HCT116 (cell line): ENCODE measurements around the gene EIPR1. TPM values are rescaled to one million over a fixed set of nuclear protein-coding genes. Genes with fewer than 3 reads are reported as not detected.

Experiments used
- ATAC-seq: fragments of 200-7000 bp; cut with Tn5 transposase; 2 replicates; pipeline ENCODE4 v1.9.1; 2020; ENCODE audit warnings: mild to moderate bottlenecking, moderate library complexity
- BruUV-seq: library from RNA; stranded (reverse); fragments of 400-500 nt; replicated peaks from 2 replicates; lab custom pipeline; 2021; lab: Mats Ljungman, UMichigan
- CTCF ChIA-PET: fragments of 300-600 bp; sonication (Branson Sonifier 250); formaldehyde crosslinking; loops from one replicate; lab custom pipeline; 2021; ENCODE audit warnings: antibody characterized with exemption; lab: Charles Lee
- POLR2A ChIA-PET: fragments of 300-600, 350-600 bp; sonication (Branson Sonifier 250); formaldehyde crosslinking; loops from one replicate; lab custom pipeline; 2021; ENCODE audit warnings: antibody characterized with exemption; lab: Charles Lee
- RAD21 ChIA-PET, 2 experiments: fragments of 300-600 bp; sonication (Branson Sonifier 250); formaldehyde crosslinking; loops; one replicate each; lab custom pipeline; 2023; ENCODE audit warnings: low total read pairs in 2 of 2; ENCODE audit not compliant: uncharacterized antibody in 2 of 2, unreplicated experiment in 2 of 2, low non-redundant PET in 1 of 2; lab: Charles Lee
- DNase-seq: peaks from one replicate; pipeline ENCODE4 v3.0.0-alpha.2; 2010; ENCODE audit warnings: low read depth, low spot score
- H2AFZ ChIP-seq: fragments of 200-600 bp; shearing (Covaris generic), sonication (generic); 2 replicates; pipeline ENCODE4 v1.6.1; 2017; ENCODE audit warnings: low read depth, mixed run types, mixed read lengths, antibody characterized with exemption, low read length; ENCODE audit not compliant: poor library complexity, severe bottlenecking
- H3K27ac ChIP-seq: 2 replicates; pipeline ENCODE4 v1.5.1; 2012; ENCODE audit warnings: low read depth, low read length
- H3K27me3 ChIP-seq: fragments of 200-600 bp; sonication (generic); 2 replicates; pipeline ENCODE4 v1.6.1; 2016; ENCODE audit warnings: mixed run types, low read length, mixed read lengths; ENCODE audit not compliant: insufficient read depth
- H3K36me3 ChIP-seq, 2 experiments: fragments of 200-500 bp in 1 of 2; fragments of 200-600 bp in 1 of 2; sonication (Bioruptor generic) in 1 of 2; sonication (generic) in 1 of 2; 2 replicates each; pipeline versions ENCODE4 v1.5.1 to v1.6.1; 2014 to 2016; ENCODE audit warnings: low read length in 2 of 2, inconsistent platforms in 1 of 2, mixed read lengths in 1 of 2, mixed run types in 1 of 2; ENCODE audit not compliant: insufficient read depth in 2 of 2, control insufficient read depth in 1 of 2
- H3K4me1 ChIP-seq, 2 experiments: fragments of 200-600 bp in 1 of 2; sonication (generic) in 1 of 2; 2 replicates each; pipeline versions ENCODE4 v1.5.1 to v1.6.1; 2012 to 2017; ENCODE audit warnings: low read length in 2 of 2, inconsistent platforms in 1 of 2, mild to moderate bottlenecking in 1 of 2, mixed read lengths in 1 of 2, mixed run types in 1 of 2, moderate library complexity in 1 of 2; ENCODE audit not compliant: insufficient read depth in 2 of 2, control insufficient read depth in 1 of 2
- H3K4me2 ChIP-seq: fragments of 200-600 bp; sonication (generic); 2 replicates; pipeline ENCODE4 v1.6.1; 2017; ENCODE audit warnings: mixed run types, low read length, mixed read lengths
- H3K4me3 ChIP-seq, 2 experiments: fragments of 200-600 bp in 1 of 2; sonication (generic) in 1 of 2; replicated peaks in 1 of 2; 2 replicates each; pipeline ENCODE4 v1.5.1; 2011 to 2016; ENCODE audit warnings: low read length in 2 of 2, control low read depth in 1 of 2, low read depth in 1 of 2, mild to moderate bottlenecking in 1 of 2, mixed read lengths in 1 of 2, mixed run types in 1 of 2
- H3K79me2 ChIP-seq: fragments of 200-600 bp; sonication (generic); 2 replicates; pipeline ENCODE4 v1.6.1; 2017; ENCODE audit warnings: mild to moderate bottlenecking, mixed run types, low read length, moderate library complexity, mixed read lengths; ENCODE audit not compliant: insufficient read depth
- H3K9ac ChIP-seq: fragments of 200-600 bp; sonication (generic); 2 replicates; pipeline ENCODE4 v1.6.1; 2016; ENCODE audit warnings: low read length, mixed read lengths
- H3K9me2 ChIP-seq: fragments of 200-600 bp; sonication (generic), shearing (Covaris generic); 2 replicates; pipeline ENCODE4 v1.6.1; 2017; ENCODE audit warnings: mixed run types, mild to moderate bottlenecking, moderate library complexity; ENCODE audit not compliant: insufficient read depth
- H3K9me3 ChIP-seq, 2 experiments: fragments of 200-500 bp in 1 of 2; fragments of 200-600 bp in 1 of 2; sonication (Bioruptor generic) in 1 of 2; sonication (generic) in 1 of 2; 2 replicates each; pipeline ENCODE4 v1.6.1; 2014 to 2017; ENCODE audit warnings: low read length in 2 of 2, mixed read lengths in 2 of 2, inconsistent platforms in 1 of 2, low read depth in 1 of 2, mild to moderate bottlenecking in 1 of 2, mixed run types in 1 of 2, moderate library complexity in 1 of 2; ENCODE audit not compliant: control insufficient read depth in 1 of 2, insufficient read depth in 1 of 2
- H4K20me1 ChIP-seq: fragments of 200-600 bp; sonication (generic), shearing (Covaris generic); 2 replicates; pipeline ENCODE4 v1.6.1; 2017; ENCODE audit warnings: mixed run types, mild to moderate bottlenecking, moderate library complexity; ENCODE audit not compliant: insufficient read depth
- ATF3 ChIP-seq: IDR thresholded peaks from 2 replicates; pipeline ENCODE4 v1.6.1; 2012
- CEBPB ChIP-seq: IDR thresholded peaks from 2 replicates; pipeline ENCODE4 v1.6.1; 2012; ENCODE audit warnings: low read depth
- CTCF ChIP-seq, 3 experiments: fragments of 200-600 bp in 1 of 3; sonication (generic) in 1 of 3; IDR thresholded peaks in 2 of 3; conservative IDR thresholded peaks in 1 of 3; 2 replicates each; pipeline ENCODE4 v1.5.1; 2012 to 2017; ENCODE audit warnings: low read depth in 2 of 3, low read length in 2 of 3, antibody characterized with exemption in 1 of 3, borderline replicate concordance in 1 of 3, control low read depth in 1 of 3, mild to moderate bottlenecking in 1 of 3, mixed read lengths in 1 of 3, mixed run types in 1 of 3, moderate library complexity in 1 of 3; ENCODE audit not compliant: insufficient read depth in 1 of 3
- EGR1 ChIP-seq: IDR thresholded peaks from 2 replicates; pipeline ENCODE4 v1.6.1; 2012; ENCODE audit warnings: low read depth
- ELF1 ChIP-seq: IDR thresholded peaks from 2 replicates; pipeline ENCODE4 v1.6.1; 2012; ENCODE audit warnings: low read depth, borderline replicate concordance
- FOSL1 ChIP-seq: IDR thresholded peaks from 2 replicates; pipeline ENCODE4 v1.6.1; 2012; ENCODE audit warnings: low read depth
- JUND ChIP-seq: IDR thresholded peaks from 2 replicates; pipeline ENCODE4 v1.6.1; 2012
- MAX ChIP-seq: IDR thresholded peaks from 2 replicates; pipeline ENCODE4 v1.6.1; 2012
- POLR2AphosphoS5 ChIP-seq: IDR thresholded peaks from 2 replicates; pipeline ENCODE4 v1.6.1; 2011; ENCODE audit warnings: mild to moderate bottlenecking, low read depth, low read length, moderate library complexity
- RAD21 ChIP-seq: IDR thresholded peaks from 2 replicates; pipeline ENCODE4 v1.6.1; 2012; ENCODE audit warnings: low read depth, mild to moderate bottlenecking
- REST ChIP-seq: IDR thresholded peaks from 2 replicates; pipeline ENCODE4 v1.6.1; 2012; ENCODE audit warnings: low read depth
- SIN3A ChIP-seq: IDR thresholded peaks from 2 replicates; pipeline ENCODE4 v1.6.1; 2012; ENCODE audit warnings: low read depth
- SP1 ChIP-seq: IDR thresholded peaks from 2 replicates; pipeline ENCODE4 v1.6.1; 2012; ENCODE audit warnings: low read depth
- TCF7L2 ChIP-seq: IDR thresholded peaks from 2 replicates; pipeline ENCODE4 v1.7.0; 2011; ENCODE audit warnings: borderline replicate concordance, inconsistent platforms; ENCODE audit not compliant: insufficient read depth, insufficient read length; ENCODE audit errors: extremely low read depth
- YY1 ChIP-seq: IDR thresholded peaks from 2 replicates; pipeline ENCODE4 v1.6.1; 2011; ENCODE audit warnings: low read length, low read depth, moderate library complexity, mild to moderate bottlenecking; ENCODE audit not compliant: insufficient replicate concordance; ENCODE audit errors: extremely low read depth
- ZBTB33 ChIP-seq: IDR thresholded peaks from 2 replicates; pipeline ENCODE4 v1.6.1; 2011; ENCODE audit warnings: mild to moderate bottlenecking, low read length, moderate library complexity; ENCODE audit not compliant: insufficient replicate concordance; ENCODE audit errors: extremely low read depth
- ZFX ChIP-seq: fragments of 450-650 bp; IDR thresholded peaks from 2 replicates; pipeline ENCODE4 v1.6.1; 2017
- ZNF274 ChIP-seq: fragments of 200-500 bp; sonication (Bioruptor generic); IDR thresholded peaks from 2 replicates; pipeline ENCODE4 v1.6.1; 2014; ENCODE audit warnings: mild to moderate bottlenecking, low read depth, low read length, inconsistent platforms
- intact Hi-C: fragments of 100-400 bp; cut with micrococcal nuclease; formaldehyde crosslinking; loops from 2 replicates; pipeline ENCODE4 v1.10.0; 2022
- total RNA-seq: library from RNA; stranded (reverse); gene quantifications from one replicate; pipeline ENCODE4 v1.2.1, GENCODE V29; 2021; ENCODE audit not compliant: unreplicated experiment

Gene EIPR1
- total RNA-seq, 1 experiment from 2014 or later: 36.9 TPM

GRCh38 chr2:3266925-3267867 lies 110.4 kb downstream of the EIPR1 start:
- Histone ChIP-seq H3K9me2 (no peaks in the 10 kb centered on the region), H3K4me3 (no peak overlapping the region), H3K27me3 (no peaks in the 10 kb centered on the region), H3K36me3 (no peaks in the 10 kb centered on the region), H3K9ac (no peak overlapping the region), H3K4me2 (no peak overlapping the region), H3K27ac (no peak overlapping the region), H4K20me1 (no peaks in the 10 kb centered on the region), H3K4me1 (no peaks in the 10 kb centered on the region), H3K79me2 (no peaks in the 10 kb centered on the region), H2AFZ (no peak overlapping the region), H3K9me3 (no peaks in the 10 kb centered on the region)
- intact Hi-C loops: no loop called here
- TF ChIP-seq ZNF274 (no peak), SP1 (no peak), YY1 (no peak), RAD21 (no peak), REST (no peak), JUND (no peak), POLR2AphosphoS5 (no peak), SIN3A (no peak), ELF1 (no peak), EGR1 (no peak), CTCF (IDR thresholded peaks at IDR 0.05 in 2 of 3, conservative IDR thresholded peaks at IDR 0.05 in 1 of 3; ENCODE audit: borderline replicate concordance in 1 of 3, insufficient read depth in 1 of 3, low read depth in 2 of 3, low read length in 2 of 3) (no peak), TCF7L2 (no peak), CEBPB (no peak), ZBTB33 (no peak), ZFX (no peak), ATF3 (no peak), MAX (no peak), FOSL1 (no peak)
- ChIA-PET CTCF (no interaction called here), POLR2A (no interaction called here), RAD21 (no interaction called here)
- ATAC-seq: no peak
- BruUV-seq: no TSS peak
- no peak for DNase-seq
